ENCODE measurements around the gene TIMP2. TPM values are rescaled to one million over a fixed set of nuclear protein-coding genes. Genes with fewer than 3 reads are reported as not detected.
A peak's percentile ranks its signal among the peaks of the same experiment; 100 is the strongest.

The TIMP2 gene
- total and polyA plus RNA-seq, 8 donors, result 22.2 to 128 (median 51.0) TPM

DNA sequence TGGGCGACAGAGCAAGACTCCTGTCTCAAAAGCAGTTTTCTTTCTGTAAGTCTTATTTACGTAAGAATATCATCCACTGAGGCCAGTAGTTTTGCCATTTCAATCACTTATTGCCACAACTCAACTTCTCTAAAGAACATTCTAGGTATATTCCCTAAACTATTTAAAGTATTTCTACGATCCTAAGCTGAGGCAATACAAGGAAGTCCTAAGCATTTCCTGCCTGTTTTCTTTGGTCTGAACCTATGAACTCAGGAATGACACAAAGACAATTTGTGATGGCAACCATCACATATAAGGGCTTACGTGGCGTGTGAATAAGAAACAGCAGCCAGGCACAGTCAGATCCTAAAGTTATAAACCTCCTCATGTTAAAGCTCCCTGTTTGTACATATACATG lies 98.8 kb downstream of the TIMP2 start:
- TF ChIP-seq, protein P1, sequence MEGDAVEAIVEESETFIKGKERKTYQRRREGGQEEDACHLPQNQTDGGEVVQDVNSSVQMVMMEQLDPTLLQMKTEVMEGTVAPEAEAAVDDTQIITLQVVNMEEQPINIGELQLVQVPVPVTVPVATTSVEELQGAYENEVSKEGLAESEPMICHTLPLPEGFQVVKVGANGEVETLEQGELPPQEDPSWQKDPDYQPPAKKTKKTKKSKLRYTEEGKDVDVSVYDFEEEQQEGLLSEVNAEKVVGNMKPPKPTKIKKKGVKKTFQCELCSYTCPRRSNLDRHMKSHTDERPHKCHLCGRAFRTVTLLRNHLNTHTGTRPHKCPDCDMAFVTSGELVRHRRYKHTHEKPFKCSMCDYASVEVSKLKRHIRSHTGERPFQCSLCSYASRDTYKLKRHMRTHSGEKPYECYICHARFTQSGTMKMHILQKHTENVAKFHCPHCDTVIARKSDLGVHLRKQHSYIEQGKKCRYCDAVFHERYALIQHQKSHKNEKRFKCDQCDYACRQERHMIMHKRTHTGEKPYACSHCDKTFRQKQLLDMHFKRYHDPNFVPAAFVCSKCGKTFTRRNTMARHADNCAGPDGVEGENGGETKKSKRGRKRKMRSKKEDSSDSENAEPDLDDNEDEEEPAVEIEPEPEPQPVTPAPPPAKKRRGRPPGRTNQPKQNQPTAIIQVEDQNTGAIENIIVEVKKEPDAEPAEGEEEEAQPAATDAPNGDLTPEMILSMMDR (IDR thresholded peaks at IDR 0.05), result no peak
- intact Hi-C loops (cut with DNase I), result no loop called here
- H3K4me1 ChIP-seq, result no peaks in the 10 kb centered on the region
- WGBS, 2 donors, result 92% methylated on average over 5 of the region's 5 CpGs
- no peaks in the 10 kb centered on the region for H3K27me3 ChIP-seq
- H3K36me3 ChIP-seq, result peaks cover 7 to 90% (median 24%) of the 10 kb centered on the region in 3 donors
- H3K27ac ChIP-seq, result no peak overlapping the region
- H3K4me3 ChIP-seq, result no peak overlapping the region
- no peak for DNase-seq
- FAIRE-seq, result no peak
- H3K9me3 ChIP-seq, result no peaks in the 10 kb centered on the region
- peak in 2 of 4 donors; percentile 22 to 35 for ATAC-seq

DNA sequence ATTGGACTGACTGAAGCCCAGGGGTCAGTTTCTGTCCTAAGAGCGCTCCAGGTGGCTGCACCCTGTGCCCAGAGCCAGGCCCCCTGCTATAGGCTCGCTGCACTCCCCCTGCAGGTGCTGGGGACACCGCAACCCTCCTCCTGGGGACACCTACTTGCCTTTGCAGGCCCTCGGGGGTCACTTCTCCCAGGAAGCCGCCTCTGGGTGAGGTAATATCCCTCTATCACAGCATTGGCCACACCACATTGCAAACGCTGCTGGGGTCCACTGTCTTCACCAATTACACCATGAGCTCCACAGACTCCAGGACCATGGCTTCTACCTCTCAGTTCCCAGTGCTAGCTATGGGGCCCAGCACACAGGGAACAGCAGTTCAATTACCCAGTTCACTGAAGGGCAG lies 99.5 kb downstream of the TIMP2 start:
- WGBS, 2 donors, result 90 to 92% methylated on average over 6 of the region's 6 CpGs
- TF ChIP-seq, protein P1 (IDR thresholded peaks at IDR 0.05), result no peak
- intact Hi-C loops (cut with DNase I), result no loop called here
- Histone ChIP-seq H3K27ac (no peak overlapping the region), H3K36me3 (peaks cover 7 to 91% (median 24%) of the 10 kb centered on the region in 3 donors), H3K4me1 (no peaks in the 10 kb centered on the region), H3K4me3 (no peak overlapping the region), H3K27me3 (no peaks in the 10 kb centered on the region), H3K9me3 (no peaks in the 10 kb centered on the region)
- FAIRE-seq (no peak), DNase-seq (peak in 1 of 6 donors; percentile 37), ATAC-seq (no peak)

DNA sequence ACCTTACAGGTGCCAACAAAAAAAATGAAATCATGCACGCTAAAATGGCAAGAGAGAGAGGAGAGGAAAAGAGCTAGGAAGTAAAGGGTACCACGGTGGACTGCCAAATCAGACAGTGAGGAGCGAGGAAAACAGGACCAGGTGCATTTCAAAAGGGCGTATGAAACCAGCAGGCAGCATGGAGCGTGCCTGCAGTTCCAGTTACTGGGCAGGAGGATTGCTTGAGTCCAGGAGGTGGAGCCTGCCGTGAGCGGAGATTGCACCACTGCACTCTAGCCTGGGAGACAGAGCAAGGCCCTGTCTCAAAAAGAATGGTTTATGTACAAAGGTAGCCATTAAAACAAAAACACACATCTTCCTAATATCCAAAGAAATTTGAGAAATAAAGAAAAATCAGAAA lies 100.9 kb downstream of the TIMP2 start:
- Histone ChIP-seq H3K27me3 (no peaks in the 10 kb centered on the region), H3K9me3 (no peaks in the 10 kb centered on the region), H3K4me1 (no peaks in the 10 kb centered on the region), H3K4me3 (no peak overlapping the region), H3K27ac (no peak overlapping the region), H3K36me3 (peaks cover 7 to 91% (median 31%) of the 10 kb centered on the region in 3 donors)
- 91 to 94% methylated on average over 7 of the region's 7 CpGs for WGBS, 2 donors
- TF ChIP-seq, protein P1 (IDR thresholded peaks at IDR 0.05), result no peak
- FAIRE-seq (no peak), DNase-seq (peak in 1 of 6 donors; percentile 12), ATAC-seq (no peak)
- intact Hi-C loops (cut with DNase I), result no loop called here

DNA sequence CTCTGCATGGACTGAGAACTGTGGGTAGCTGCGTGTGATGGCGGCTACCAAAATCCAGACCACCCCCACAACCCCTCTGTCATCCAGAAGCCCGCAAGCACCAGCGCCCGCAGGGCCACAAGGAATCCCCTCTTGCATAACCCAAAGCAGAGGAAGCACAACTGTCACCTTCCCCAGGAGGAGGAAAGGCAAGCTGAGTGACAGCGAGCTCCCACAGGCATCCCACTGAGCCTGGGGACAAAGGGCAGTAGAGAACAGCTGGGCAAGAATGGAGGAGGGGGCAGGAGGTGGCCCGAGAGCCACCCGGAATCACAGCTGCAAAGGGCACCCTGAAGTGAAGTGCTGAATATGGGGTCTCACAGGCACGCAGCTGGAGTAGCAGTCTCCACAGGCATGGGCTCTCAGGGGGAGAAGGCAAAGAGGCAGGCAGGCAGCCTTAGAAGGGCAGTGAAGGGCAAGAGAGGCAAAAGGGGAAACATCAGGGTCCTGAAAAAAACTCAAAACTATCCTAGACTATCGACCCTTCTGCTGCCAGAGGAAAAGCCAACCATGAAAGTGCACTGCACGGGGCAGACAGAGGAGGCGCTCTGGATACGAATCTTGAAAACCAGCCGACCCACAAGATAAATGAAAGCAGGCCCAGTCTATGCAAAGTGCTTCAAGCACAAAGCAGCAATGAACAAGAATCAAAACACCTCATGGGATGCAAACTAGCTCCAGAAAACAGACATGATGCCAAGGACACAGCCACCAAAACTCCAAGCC lies 101.7 kb downstream of the TIMP2 start:
- FAIRE-seq, result no peak
- TF ChIP-seq, protein P1 (IDR thresholded peaks at IDR 0.05), result no peak
- WGBS, 2 donors, result 90 to 93% methylated on average over 14 of the region's 14 CpGs

DNA sequence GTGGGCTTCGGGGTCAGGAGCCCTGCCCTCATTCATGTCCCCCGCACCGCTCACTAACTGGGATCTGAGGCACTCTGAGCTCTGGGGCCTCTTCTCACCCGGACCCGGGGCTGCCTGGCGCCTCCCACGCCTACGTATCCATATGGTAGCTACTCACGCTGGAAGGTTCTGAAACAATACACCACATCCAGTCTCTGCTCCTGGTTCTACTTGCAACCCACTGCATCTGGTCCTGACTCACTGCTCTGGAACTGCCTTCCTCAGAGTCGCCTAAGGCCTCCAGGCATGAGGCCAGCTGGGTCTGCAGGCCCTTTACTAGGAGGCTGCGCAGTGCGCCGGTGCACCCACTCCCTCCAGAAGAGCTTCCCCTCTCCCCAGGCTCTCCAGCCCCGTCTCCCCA lies 102.6 kb downstream of the TIMP2 start:
- intact Hi-C loops (cut with DNase I), result no loop called here
- no peak for FAIRE-seq
- peak in 1 of 6 donors; percentile 46 for DNase-seq
- Histone ChIP-seq H3K4me1 (no peaks in the 10 kb centered on the region), H3K27ac (no peak overlapping the region), H3K27me3 (no peaks in the 10 kb centered on the region), H3K36me3 (peaks cover 11 to 95% (median 41%) of the 10 kb centered on the region in 3 donors), H3K4me3 (no peak overlapping the region), H3K9me3 (no peaks in the 10 kb centered on the region)
- TF ChIP-seq, protein P1 (IDR thresholded peaks at IDR 0.05), result no peak
- ATAC-seq, result no peak
- WGBS, 2 donors, result 96 to 97% methylated on average over 14 of the region's 14 CpGs

More for the DNA sequence above, 101.7 kb downstream of the TIMP2 start:
- H3K27me3 ChIP-seq, result no peaks in the 10 kb centered on the region
- no peak overlapping the region for H3K27ac ChIP-seq
- ATAC-seq (no peak), DNase-seq (peak in 1 of 6 donors; percentile 42)
- H3K4me3 ChIP-seq, result no peak overlapping the region
- peaks cover 7 to 92% (median 36%) of the 10 kb centered on the region in 3 donors for H3K36me3 ChIP-seq
- no peaks in the 10 kb centered on the region for H3K4me1 ChIP-seq
- H3K9me3 ChIP-seq, result no peaks in the 10 kb centered on the region
- intact Hi-C loops (cut with DNase I), result no loop called here
